MG63 (cell line): Measurements from ENCODE around the gene FARP1. TPM values are rescaled to one million over a fixed set of nuclear protein-coding genes. Genes with fewer than 3 reads are reported as not detected.

Source experiments
- DNase-seq: peaks from one replicate; pipeline ENCODE4 v3.0.0-alpha.2; 2020
- H3K27me3 ChIP-seq: fragments of 250-450 bp; sonication (Bioruptor Pico); 2 replicates; pipeline ENCODE4 v1.5.1; 2020; ENCODE audit warnings: mild to moderate bottlenecking, moderate library complexity
- H3K36me3 ChIP-seq: fragments of 250-450 bp; sonication (Bioruptor Pico); 2 replicates; pipeline ENCODE4 v1.5.1; 2020; ENCODE audit warnings: mild to moderate bottlenecking, moderate library complexity
- H3K4me3 ChIP-seq: fragments of 250-450 bp; sonication (Bioruptor Pico); 2 replicates; pipeline ENCODE4 v1.5.1; 2020; ENCODE audit warnings: mild to moderate bottlenecking, moderate library complexity
- H3K9me3 ChIP-seq: fragments of 250-450 bp; sonication (Bioruptor Pico); 2 replicates; pipeline ENCODE4 v1.5.1; 2020; ENCODE audit warnings: mild to moderate bottlenecking, moderate library complexity
- total RNA-seq: library from RNA; depleted of rRNA; stranded (reverse); fragments of >200 nt; shearing (Covaris generic); gene quantifications from 2 replicates; pipeline ENCODE4 v1.2.3, GENCODE V29; 2014; ENCODE audit warnings: low replicate concordance

Gene FARP1
- total RNA-seq, 1 experiment from 2014 or later: 16.0 TPM

DNA sequence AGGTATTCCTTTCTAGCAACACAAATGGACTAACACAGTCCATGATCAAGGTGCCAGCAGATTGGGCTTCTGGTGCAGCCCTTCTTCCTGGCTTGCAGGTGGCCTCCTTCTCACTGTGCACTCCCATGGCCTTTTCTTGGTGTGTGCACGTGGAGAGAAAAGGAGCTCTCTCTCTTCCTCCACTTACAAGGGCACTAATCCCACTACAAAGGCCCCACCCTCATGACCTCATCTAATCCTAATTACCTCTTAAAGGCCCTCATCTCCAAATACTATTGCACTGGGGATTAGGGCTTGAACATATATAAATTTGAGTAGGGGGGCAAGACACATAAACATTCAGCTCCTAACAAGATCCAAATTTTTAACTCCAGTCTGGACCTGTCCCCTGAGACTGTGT, 19.7 kb upstream of the FARP1 start:
- Histone ChIP-seq H3K9me3 (no peaks in the 10 kb centered on the region), H3K36me3 (no peaks in the 10 kb centered on the region), H3K27me3 (no peaks in the 10 kb centered on the region), H3K4me3 (no peak overlapping the region)
- no peak for DNase-seq

DNA sequence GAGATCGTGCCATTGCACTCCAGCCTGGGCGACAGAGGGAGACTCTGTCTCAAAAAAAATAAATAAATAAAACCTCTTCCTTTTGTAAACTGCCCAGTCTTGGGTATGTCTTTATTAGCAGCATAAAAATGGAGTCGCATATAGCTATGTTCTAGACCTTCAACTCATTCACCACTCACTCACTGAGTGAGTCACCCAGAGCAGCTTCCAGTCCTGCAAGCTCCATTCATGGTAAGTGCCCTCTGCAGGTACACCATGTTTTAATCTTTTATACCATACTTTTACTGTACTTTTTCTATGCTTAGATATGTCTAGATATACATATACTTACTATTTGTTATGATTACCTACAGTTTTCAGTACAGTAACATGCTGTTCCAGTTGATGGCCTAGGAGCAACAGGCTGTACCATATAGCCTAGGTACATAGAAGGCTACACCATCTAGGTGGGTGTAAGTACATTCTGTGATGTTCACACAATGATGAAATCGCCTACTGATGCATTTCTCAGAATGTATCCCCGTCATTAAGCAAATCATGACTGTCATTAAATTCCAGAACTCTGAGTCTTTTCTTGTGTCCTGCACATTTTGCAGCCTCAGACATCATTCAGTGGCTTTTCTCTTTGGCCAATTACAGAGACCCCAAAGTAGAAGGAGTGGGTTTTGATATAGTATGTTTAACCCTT, 13.7 kb upstream of the FARP1 start:
- Histone ChIP-seq H3K27me3 (no peaks in the 10 kb centered on the region), H3K4me3 (no peak overlapping the region), H3K9me3 (no peaks in the 10 kb centered on the region), H3K36me3 (no peaks in the 10 kb centered on the region)
- no peak for DNase-seq

DNA sequence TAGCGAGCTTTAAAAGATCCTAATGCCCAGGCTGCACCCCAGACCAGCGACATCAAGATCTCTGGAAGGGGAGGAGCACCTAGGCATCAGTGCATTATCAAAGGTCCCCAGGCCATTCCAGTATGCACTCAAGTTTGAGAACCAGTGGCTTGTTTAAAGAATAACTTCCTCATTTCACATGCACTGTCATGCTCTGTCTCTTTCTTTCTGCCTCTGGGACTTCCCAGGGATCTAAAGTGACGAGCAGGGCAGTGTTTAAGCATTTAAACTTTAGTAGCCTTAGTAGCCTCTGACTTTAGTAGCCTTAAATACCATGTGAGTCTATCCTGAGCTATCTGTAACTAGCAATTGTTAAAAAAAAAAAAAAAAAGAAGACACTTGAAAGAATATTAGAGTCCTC, 8.9 kb upstream of the FARP1 start:
- Histone ChIP-seq H3K36me3 (no peaks in the 10 kb centered on the region), H3K4me3 (no peak overlapping the region), H3K9me3 (no peaks in the 10 kb centered on the region), H3K27me3 (no peaks in the 10 kb centered on the region)
- no peak for DNase-seq

DNA sequence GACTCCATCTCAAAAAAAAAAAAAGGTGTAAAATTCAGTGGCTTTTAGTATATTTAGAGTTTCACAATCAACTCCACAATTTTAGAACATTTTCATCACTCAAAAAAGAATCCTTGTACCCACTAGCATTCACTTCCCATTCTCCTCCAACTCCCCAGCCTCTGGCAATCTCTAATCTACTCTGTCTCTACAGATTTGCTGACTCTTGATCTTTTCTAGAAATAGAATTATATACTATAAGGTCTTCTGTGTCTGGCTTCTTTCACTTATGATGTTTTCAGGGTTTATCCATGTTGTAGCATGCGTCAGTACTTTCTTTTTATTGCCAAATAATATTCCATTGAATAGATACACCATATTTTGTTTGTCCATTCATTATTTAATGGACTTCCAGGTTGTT, 8.0 kb upstream of the FARP1 start:
- Histone ChIP-seq H3K4me3 (no peak overlapping the region), H3K9me3 (no peaks in the 10 kb centered on the region), H3K27me3 (no peaks in the 10 kb centered on the region), H3K36me3 (no peaks in the 10 kb centered on the region)
- no peak for DNase-seq

DNA sequence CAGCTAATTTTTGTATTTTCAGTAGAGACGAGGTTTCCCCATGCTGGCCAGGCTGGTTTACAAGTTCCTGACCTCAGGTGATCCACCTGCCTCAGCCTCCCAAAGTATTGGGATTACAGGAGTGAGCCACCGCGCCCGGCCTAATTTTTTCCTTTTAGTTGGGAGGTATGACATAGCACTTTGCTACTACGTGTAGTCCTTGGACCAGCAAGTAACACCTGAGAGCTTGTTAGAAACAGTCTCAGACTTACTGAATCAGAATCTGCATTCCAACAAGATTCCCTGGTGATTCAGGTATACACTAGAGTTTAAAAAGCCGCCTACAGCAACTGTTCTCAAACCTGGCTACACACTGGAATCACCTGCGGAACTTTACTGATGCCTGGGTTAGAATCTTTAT, 1.8 kb upstream of the FARP1 start:
- DNase-seq: no peak
- Histone ChIP-seq H3K9me3 (no peaks in the 10 kb centered on the region), H3K4me3 (no peak overlapping the region), H3K36me3 (no peaks in the 10 kb centered on the region), H3K27me3 (no peaks in the 10 kb centered on the region)

DNA sequence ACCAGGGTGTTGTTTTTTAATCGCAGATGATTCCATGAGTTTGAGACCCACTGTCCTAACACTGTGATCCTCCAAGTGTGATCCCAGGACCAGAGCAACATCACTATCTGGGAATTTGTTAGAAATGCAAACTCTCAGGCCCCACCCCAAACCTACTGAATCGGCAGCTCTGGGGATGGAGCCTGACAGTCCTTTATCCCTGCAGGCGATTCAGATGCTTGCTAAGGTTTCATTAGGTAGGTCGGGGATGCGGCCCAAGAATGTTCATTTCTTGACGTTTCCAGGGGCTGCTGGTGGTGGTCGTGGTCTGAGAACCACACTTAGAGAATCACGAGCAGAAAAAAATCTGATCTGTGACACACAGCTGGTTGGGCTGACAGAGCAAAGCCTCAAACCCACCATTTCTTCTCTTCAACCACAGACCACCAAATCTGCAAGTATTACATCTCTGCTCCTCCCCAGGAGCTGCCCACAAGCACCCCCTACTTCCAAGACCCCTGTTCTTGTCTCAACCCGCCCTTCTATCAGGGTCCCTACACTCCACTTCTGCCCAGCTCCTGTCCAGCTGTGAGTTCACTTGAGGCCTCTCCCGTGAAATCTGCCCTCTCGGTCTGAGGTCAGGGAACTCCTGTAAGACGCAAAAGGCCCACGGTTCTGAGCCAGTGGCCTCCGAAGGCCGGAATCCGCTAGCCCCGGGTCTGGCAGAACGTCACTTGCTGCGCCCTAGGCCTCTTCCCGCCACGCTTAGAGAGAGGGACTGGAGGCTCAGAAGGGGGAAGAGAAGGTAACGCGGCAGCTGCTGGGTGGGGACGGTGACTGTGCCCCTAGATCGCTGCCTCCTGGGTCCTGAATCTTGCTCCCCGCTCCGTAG, 1.1 kb upstream of the FARP1 start:
- no peak overlapping the region; the same call in 1 of the 2 replicates for H3K4me3 ChIP-seq
- H3K36me3 ChIP-seq: no peaks in the 10 kb centered on the region
- no peak for DNase-seq
- no peaks in the 10 kb centered on the region for H3K9me3 ChIP-seq
- H3K27me3 ChIP-seq: no peaks in the 10 kb centered on the region

DNA sequence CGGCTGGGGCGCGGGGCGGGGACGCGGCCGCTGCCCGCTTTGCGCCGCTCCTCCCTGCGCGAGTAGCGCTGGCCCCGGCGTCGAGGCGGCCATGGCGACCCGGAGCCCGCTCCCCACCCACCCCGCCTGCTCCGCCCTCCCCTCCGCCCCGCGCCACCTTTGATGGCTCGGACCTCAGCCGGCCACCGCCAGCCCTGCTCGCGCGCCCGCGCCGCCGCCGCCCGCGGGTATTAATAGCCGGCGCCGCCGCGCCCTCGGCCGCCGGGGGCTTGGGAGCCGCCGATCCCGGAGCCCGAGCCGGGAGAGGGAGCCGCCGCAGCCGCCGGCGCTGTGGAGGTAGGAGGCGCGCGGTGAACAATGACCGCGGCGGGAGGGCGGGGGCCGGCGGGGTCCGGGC, 261 bp downstream of the FARP1 start:
- peak overlapping the region; percentile 59; the same call in 1 of the 2 replicates for H3K4me3 ChIP-seq
- no peaks in the 10 kb centered on the region for H3K27me3 ChIP-seq
- peaks cover under 1% of the 10 kb centered on the region; the same call in 1 of the 2 replicates for H3K36me3 ChIP-seq
- no peaks in the 10 kb centered on the region for H3K9me3 ChIP-seq
- DNase-seq: no peak

DNA sequence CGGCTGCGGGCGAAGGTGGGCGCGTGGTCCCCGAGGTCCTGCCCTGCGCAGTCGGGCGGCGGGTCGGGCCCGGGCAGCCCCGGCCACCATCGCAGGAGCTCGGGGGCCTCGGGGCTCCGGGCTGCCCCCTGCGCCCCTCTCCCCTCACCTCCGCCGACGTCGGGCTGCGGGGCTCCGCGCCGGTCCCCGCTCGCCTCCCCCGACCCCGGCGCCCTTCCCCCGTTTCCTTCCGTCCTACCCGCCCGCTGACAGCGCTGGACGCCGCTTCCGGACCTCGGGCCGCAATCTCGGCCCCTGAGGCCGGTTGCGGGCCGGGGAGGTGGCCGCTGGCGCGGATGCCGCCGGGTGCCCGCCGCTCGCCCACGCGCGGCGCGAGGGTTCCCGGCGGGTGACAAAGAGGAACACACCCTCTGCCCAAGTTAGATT, 720 bp downstream of the FARP1 start:
- peak; percentile 44 for DNase-seq
- Histone ChIP-seq H3K27me3 (no peaks in the 10 kb centered on the region), H3K9me3 (no peaks in the 10 kb centered on the region), H3K36me3 (peaks cover 4% of the 10 kb centered on the region; the same call in 1 of the 2 replicates), H3K4me3 (peak overlapping the region; percentile 59)

DNA sequence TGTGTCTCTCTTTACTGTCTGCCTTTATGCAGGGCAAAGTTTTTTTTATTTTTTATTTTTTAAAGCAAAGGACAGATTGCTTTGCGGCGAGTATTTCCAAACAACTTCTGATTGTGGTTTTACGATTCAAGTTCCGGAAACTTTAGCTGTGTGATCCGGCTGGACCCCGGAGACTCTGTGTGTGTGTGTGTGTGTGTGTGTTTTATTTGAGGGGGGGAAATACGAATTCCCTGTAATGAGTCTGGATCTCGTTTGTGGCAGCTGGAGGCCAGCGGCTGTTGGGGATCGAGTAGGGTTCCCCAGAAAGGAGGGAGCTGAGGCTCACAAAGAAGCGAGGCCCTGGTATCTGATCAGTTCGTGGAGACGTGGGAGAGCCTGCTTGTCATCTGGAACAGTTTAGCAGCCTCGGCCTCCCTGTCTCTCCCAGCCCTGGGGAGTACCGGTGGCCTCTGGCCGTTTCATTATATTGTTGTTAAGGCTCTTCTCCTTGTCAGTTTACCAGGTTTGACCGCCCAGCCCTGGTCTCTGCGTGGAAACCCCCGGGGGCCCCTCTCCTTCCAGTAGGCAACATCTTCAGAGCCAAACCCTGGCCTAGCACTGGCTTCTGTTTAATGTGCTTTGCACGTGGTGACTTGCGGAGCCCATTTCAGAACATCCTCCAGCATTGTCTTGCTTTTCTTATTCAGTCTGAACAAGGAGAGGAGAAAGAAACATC, 1.3 kb downstream of the FARP1 start:
- H3K9me3 ChIP-seq: no peaks in the 10 kb centered on the region
- peak; percentile 22 for DNase-seq
- H3K36me3 ChIP-seq: peaks cover 4% of the 10 kb centered on the region; the same call in 1 of the 2 replicates
- H3K27me3 ChIP-seq: no peaks in the 10 kb centered on the region
- peak overlapping the region; percentile 59 for H3K4me3 ChIP-seq

DNA sequence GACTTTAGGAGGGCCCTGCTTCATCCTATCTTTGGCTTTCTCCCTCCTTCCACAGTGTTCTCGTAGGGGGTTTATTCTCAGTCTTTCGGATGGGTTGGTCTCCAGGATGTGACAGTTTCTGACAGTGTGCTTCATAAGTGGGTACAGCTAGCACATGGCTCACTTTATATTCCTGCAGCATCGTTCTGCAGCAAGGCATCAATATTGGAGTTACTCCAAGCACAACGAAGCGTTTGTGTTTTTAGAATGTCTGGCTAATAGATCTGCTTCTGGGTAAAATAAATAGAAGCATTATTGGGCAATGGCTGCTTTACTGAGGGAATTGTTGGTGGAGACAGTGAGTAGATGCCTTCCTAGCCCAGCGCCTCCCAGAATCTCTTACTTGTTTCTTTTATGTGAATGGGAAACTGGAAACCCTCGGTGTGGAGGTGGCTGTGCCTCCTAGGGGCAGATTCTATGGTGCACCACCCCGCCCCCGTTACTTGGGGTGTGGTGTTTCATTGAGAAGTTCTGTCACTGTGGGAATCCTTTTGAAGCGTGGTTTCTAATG, 2.0 kb downstream of the FARP1 start:
- DNase-seq: peak; percentile 69
- H3K4me3 ChIP-seq: peak overlapping the region; percentile 59
- no peaks in the 10 kb centered on the region for H3K9me3 ChIP-seq
- peaks cover 4% of the 10 kb centered on the region; the same call in 1 of the 2 replicates for H3K36me3 ChIP-seq
- H3K27me3 ChIP-seq: no peaks in the 10 kb centered on the region

DNA sequence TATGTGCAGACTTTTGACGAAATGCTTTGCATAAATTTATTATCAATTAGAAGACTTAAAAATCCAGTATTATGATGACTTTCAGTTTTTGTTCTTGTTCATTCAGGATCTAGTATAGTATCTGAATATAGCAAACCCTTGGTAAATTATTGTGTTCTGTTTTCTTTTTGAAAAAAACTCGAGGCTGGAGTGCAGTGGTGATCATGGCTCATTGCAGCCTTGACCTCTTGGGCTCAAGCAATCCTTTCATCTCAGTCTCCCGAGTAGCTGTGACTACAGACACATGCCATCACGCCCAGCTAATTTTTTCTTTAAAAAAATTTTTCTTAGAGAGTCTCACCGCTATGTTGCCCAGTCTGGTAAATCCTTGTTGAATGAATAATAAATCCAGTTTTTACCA, 4.6 kb downstream of the FARP1 start:
- Histone ChIP-seq H3K9me3 (no peaks in the 10 kb centered on the region), H3K27me3 (no peaks in the 10 kb centered on the region), H3K36me3 (peaks cover 4% of the 10 kb centered on the region; the same call in 1 of the 2 replicates), H3K4me3 (no peak overlapping the region)
- DNase-seq: peak; percentile 18

DNA sequence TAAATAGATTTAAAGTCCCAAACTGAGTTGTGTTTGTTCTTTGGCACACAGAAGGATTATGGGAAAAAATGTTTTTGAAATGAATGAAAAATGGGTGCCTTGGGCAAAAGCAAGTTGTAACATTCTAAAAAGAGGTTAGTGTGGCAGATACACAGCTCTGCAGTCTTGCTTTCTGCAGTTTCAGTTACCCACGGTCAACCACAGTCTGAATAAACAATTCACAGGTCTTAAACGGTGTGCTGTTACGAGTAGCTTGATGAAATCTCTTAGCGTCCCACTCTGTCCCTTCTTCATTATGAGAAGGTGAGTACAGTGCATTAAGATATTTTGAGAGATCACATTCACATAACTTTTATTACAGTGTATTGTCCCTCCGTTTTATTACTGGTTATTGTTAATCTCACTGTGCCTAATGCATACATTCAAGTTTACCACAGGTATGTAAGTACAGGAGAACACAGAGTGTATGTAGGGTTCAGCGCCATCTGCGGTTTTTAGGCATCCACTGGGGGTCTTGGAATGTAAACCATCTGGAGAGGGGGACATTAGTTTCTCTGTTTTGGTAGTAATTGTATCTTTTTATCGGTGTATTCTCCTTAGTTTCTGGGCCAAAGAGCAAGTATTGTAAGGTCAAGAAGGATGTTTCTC, 8.1 kb downstream of the FARP1 start:
- Histone ChIP-seq H3K27me3 (no peaks in the 10 kb centered on the region), H3K36me3 (peaks cover 8% of the 10 kb centered on the region), H3K9me3 (no peaks in the 10 kb centered on the region), H3K4me3 (no peak overlapping the region)
- DNase-seq: no peak

DNA sequence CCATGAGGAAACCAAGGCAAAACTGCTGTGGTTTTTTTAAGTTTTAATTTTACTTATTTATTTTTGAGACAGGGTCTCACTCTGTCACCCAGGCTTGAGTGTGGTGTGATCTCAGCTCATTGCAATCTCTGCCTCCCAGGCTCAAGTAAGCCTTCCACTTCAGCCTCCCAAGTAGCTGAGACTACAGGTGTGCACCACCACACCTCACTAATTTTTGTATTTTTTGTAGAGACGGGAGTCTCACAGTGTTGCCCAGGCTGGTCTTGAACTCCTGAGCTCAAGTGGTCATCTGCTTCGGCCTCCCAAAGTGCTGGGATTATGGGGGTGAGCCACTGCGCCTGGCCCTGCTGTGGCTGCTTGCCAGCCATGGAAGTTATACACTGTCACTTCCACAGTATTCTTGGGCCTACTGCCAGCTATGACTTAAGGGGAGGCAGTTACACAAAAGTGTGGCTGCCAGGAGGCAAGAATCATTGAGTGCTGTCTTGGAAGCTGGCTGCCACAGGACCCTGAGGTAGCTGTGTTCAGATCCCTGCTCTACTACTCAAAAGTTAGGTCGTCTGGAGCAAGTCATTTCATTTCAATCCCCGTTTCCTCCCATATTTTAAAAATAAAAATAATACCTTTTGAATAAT, 12.7 kb downstream of the FARP1 start:
- Histone ChIP-seq H3K36me3 (peaks cover 7% of the 10 kb centered on the region), H3K27me3 (no peaks in the 10 kb centered on the region), H3K4me3 (no peak overlapping the region), H3K9me3 (no peaks in the 10 kb centered on the region)
- DNase-seq: peak; percentile 72

DNA sequence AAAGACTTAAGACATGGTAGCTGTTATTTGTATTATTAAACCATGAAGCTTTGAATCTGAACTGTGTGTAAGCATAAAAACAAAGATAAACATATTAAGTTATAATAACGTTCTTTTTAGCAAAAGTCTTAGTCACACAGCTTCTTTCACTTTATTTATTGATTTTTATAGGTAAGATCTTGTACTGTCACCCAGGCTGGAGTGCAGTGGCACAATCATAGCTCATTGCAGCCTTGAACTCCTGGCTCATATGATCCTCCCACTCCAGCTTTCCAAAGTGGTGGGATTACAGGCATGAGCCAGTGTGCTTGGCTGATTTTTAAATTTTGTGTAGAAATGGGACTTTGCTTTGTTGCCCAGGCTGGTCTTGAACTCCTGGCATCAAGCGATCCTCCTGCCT, 13.4 kb downstream of the FARP1 start:
- H3K27me3 ChIP-seq: no peaks in the 10 kb centered on the region
- peaks cover 7% of the 10 kb centered on the region for H3K36me3 ChIP-seq
- no peak for DNase-seq
- H3K9me3 ChIP-seq: no peaks in the 10 kb centered on the region
- no peak overlapping the region for H3K4me3 ChIP-seq

DNA sequence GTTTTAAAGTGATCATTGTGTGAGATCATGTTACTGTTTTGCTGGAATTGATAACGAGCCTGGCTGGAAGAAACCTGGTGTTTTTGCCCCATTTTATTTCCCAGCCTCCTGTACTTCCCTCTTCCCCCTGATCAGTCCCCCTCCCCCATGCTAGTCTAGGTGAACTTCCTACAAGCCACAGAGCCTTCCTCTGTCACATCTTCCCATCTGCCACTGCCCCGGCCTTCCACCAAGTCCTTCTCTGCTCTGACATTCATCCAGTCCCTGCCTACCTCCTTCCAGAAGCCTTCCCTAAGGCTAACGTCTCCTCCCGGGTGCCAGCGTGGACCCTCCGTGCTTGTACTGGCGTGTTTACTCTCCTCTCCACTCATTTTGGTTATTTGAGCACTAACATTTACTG, 14.3 kb downstream of the FARP1 start:
- peaks cover 7% of the 10 kb centered on the region for H3K36me3 ChIP-seq
- H3K4me3 ChIP-seq: no peak overlapping the region
- no peaks in the 10 kb centered on the region for H3K27me3 ChIP-seq
- no peaks in the 10 kb centered on the region for H3K9me3 ChIP-seq
- no peak for DNase-seq

DNA sequence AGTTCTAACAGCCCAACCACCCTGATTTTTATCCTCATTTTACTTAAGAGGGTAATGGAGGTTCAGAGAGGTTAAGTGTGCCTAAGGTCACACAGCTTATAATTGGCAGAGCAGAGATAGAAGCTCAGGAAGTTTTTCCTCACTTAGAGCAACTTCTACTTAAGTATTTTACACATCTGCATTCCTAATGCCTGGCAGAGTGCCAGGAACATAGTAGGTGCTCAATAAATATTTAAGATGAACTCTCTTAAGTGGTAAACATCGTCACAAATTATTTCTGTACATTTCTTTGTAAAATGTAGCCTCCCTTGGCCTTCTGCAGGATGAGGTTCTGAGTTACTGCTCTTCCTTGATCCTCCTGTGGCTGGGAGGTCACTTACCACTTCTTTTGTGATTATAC, 14.7 kb downstream of the FARP1 start:
- no peak for DNase-seq
- H3K27me3 ChIP-seq: no peaks in the 10 kb centered on the region

More for the DNA sequence above, 14.7 kb downstream of the FARP1 start:
- H3K36me3 ChIP-seq: peaks cover 7% of the 10 kb centered on the region
- no peak overlapping the region for H3K4me3 ChIP-seq
- no peaks in the 10 kb centered on the region for H3K9me3 ChIP-seq
